H1 (cell line): Measurements from ENCODE around the gene HTR3A. TPM values are rescaled to one million over a fixed set of nuclear protein-coding genes. Genes with fewer than 3 reads are reported as not detected.

Experiments used
- CTCF ChIA-PET: fragments of 300-600 bp; sonication (Branson Sonifier 250); formaldehyde crosslinking; loops from one replicate; lab custom pipeline; 2021; ENCODE audit not compliant: partially characterized antibody; lab: Charles Lee
- POLR2A ChIA-PET: fragments of 300-600 bp; sonication (Branson Sonifier 250); formaldehyde crosslinking; loops from one replicate; lab custom pipeline; 2021; ENCODE audit warnings: inconsistent platforms; ENCODE audit not compliant: partially characterized antibody; lab: Charles Lee
- DNase-seq, 2 experiments: peaks; one replicate each; pipeline versions ENCODE4 v3.0.0 to v3.0.0-alpha.2; 2010 to 2022; ENCODE audit warnings: low spot score in 2 of 2, low read depth in 1 of 2, mixed read lengths in 1 of 2
- FAIRE-seq: peaks from 2 replicates; lab custom pipeline; 2011; peaks lifted over from hg19 to GRCh38; lab: Jason Lieb, UNC
- H2AFZ ChIP-seq: 2 replicates; pipeline ENCODE4 v1.8.1; 2012; ENCODE audit warnings: low read length, inconsistent platforms
- H2AK5ac ChIP-seq: 2 replicates; pipeline ENCODE4 v1.6.1; 2013; ENCODE audit warnings: low read depth, low read length
- H2BK120ac ChIP-seq: replicated peaks from 2 replicates; pipeline ENCODE3; 2013; ENCODE audit warnings: low read depth, low read length, inconsistent platforms
- H2BK12ac ChIP-seq: 2 replicates; pipeline ENCODE4 v1.6.1; 2013; ENCODE audit warnings: low read depth, low read length
- H2BK15ac ChIP-seq: 2 replicates; pipeline ENCODE4 v1.6.1; 2013; ENCODE audit warnings: low read length
- H2BK20ac ChIP-seq: 2 replicates; pipeline ENCODE4 v1.6.1; 2013; ENCODE audit warnings: low read length
- H2BK5ac ChIP-seq: 2 replicates; pipeline ENCODE4 v1.6.1; 2013; ENCODE audit warnings: low read depth, low read length
- H3K14ac ChIP-seq: 2 replicates; pipeline ENCODE4 v1.6.1; 2013; ENCODE audit warnings: inconsistent platforms; ENCODE audit not compliant: insufficient read length
- H3K18ac ChIP-seq: 2 replicates; pipeline ENCODE4 v1.6.1; 2013; ENCODE audit warnings: low read length; ENCODE audit errors: extremely low read depth
- H3K23ac ChIP-seq: 2 replicates; pipeline ENCODE4 v1.6.1; 2013; ENCODE audit warnings: inconsistent platforms; ENCODE audit not compliant: insufficient read length
- H3K23me2 ChIP-seq: 2 replicates; pipeline ENCODE4 v1.6.1; 2013; ENCODE audit warnings: low read depth, low read length
- H3K27ac ChIP-seq: 2 replicates; pipeline ENCODE4 v1.6.1; 2011; ENCODE audit warnings: low read depth, low read length, inconsistent platforms
- H3K27me3 ChIP-seq, 4 experiments: replicated peaks in 1 of 4; 1 replicate in 1 of 4; 2 replicates in 3 of 4; pipeline versions ENCODE4 v1.6.1 to v1.8.1; 2011 to 2013; ENCODE audit warnings: low read length in 3 of 4, mild to moderate bottlenecking in 3 of 4, inconsistent platforms in 2 of 4, mixed read lengths in 2 of 4, moderate library complexity in 1 of 4; ENCODE audit not compliant: control insufficient read depth in 3 of 4, insufficient read depth in 3 of 4; ENCODE audit errors: extremely low read depth in 1 of 4
- H3K36me3 ChIP-seq, 4 experiments: 2 replicates each; pipeline versions ENCODE4 v1.6.1 to v1.8.1; 2011 to 2013; ENCODE audit warnings: mild to moderate bottlenecking in 4 of 4, low read length in 3 of 4, moderate library complexity in 2 of 4, control low read depth in 1 of 4, inconsistent platforms in 1 of 4; ENCODE audit not compliant: insufficient read depth in 4 of 4, control insufficient read depth in 2 of 4
- H3K4ac ChIP-seq: replicated peaks from 2 replicates; pipeline ENCODE3; 2013; ENCODE audit warnings: low read length, low read depth, mixed read lengths, inconsistent platforms; ENCODE audit not compliant: insufficient read length
- H3K4me1 ChIP-seq, 4 experiments: replicated peaks in 1 of 4; 1 replicate in 1 of 4; 2 replicates in 3 of 4; pipeline versions ENCODE4 v1.6.1 to v1.8.1; 2011 to 2013; ENCODE audit warnings: low read length in 3 of 4, inconsistent platforms in 2 of 4, mixed read lengths in 1 of 4; ENCODE audit not compliant: insufficient read depth in 4 of 4, control insufficient read depth in 3 of 4
- H3K4me2 ChIP-seq, 2 experiments: 2 replicates each; pipeline versions ENCODE4 v1.6.1 to v1.8.1; 2011 to 2013; ENCODE audit warnings: low read depth in 2 of 2, low read length in 2 of 2, control low read depth in 1 of 2, inconsistent platforms in 1 of 2, mild to moderate bottlenecking in 1 of 2; ENCODE audit not compliant: insufficient read depth in 1 of 2
- H3K4me3 ChIP-seq, 4 experiments: fragments of 200-600, 300-600 bp in 1 of 4; sonication (generic), shearing (Covaris generic), sonication (Bioruptor Twin) in 1 of 4; 2 replicates each; pipeline versions ENCODE4 v1.5.1 to v1.8.1; 2011 to 2016; ENCODE audit warnings: low read length in 4 of 4, low read depth in 3 of 4, control low read depth in 2 of 4, inconsistent platforms in 2 of 4, mild to moderate bottlenecking in 2 of 4, mixed read lengths in 1 of 4, moderate library complexity in 1 of 4; ENCODE audit not compliant: insufficient read depth in 2 of 4; ENCODE audit errors: extremely low read depth in 1 of 4
- H3K56ac ChIP-seq: replicated peaks from 2 replicates; pipeline ENCODE3; 2013; ENCODE audit warnings: low read depth, mild to moderate bottlenecking, mixed read lengths, low read length, inconsistent platforms; ENCODE audit not compliant: insufficient read length
- H3K79me1 ChIP-seq: 2 replicates; pipeline ENCODE4 v1.6.1; 2013; ENCODE audit warnings: low read depth, low read length, control low read depth
- H3K79me2 ChIP-seq, 2 experiments: 2 replicates each; pipeline versions ENCODE4 v1.6.1 to v1.8.1; 2012 to 2013; ENCODE audit warnings: low read length in 2 of 2, mild to moderate bottlenecking in 2 of 2, inconsistent platforms in 1 of 2; ENCODE audit not compliant: insufficient read depth in 2 of 2, control insufficient read depth in 1 of 2
- H3K9ac ChIP-seq, 4 experiments: replicated peaks in 1 of 4; 1 replicate in 1 of 4; 2 replicates in 3 of 4; pipeline versions ENCODE4 v1.6.1 to v1.8.1; 2011 to 2013; ENCODE audit warnings: low read depth in 3 of 4, low read length in 3 of 4, control low read depth in 2 of 4, mild to moderate bottlenecking in 2 of 4, moderate library complexity in 2 of 4, inconsistent platforms in 1 of 4; ENCODE audit errors: extremely low read depth in 1 of 4
- H3K9me3 ChIP-seq, 2 experiments: 2 replicates each; pipeline versions ENCODE4 v1.6.1 to v1.8.1; 2012 to 2013; ENCODE audit warnings: mild to moderate bottlenecking in 2 of 2, moderate library complexity in 2 of 2, control low read depth in 1 of 2, inconsistent platforms in 1 of 2, low read depth in 1 of 2, low read length in 1 of 2, mixed read lengths in 1 of 2; ENCODE audit not compliant: insufficient read depth in 2 of 2
- H4K20me1 ChIP-seq, 2 experiments: replicated peaks in 1 of 2; 2 replicates each; pipeline versions ENCODE3 to v1.8.1; 2011 to 2013; ENCODE audit warnings: inconsistent platforms in 2 of 2, low read length in 2 of 2, mild to moderate bottlenecking in 1 of 2; ENCODE audit not compliant: insufficient read depth in 2 of 2, control insufficient read depth in 1 of 2
- H4K5ac ChIP-seq: 2 replicates; pipeline ENCODE4 v1.6.1; 2013; ENCODE audit warnings: low read length, low read depth, mixed read lengths, inconsistent platforms; ENCODE audit not compliant: insufficient read length
- H4K8ac ChIP-seq: 2 replicates; pipeline ENCODE4 v1.8.0; 2013; ENCODE audit warnings: mild to moderate bottlenecking, moderate library complexity, low read length, inconsistent platforms; ENCODE audit not compliant: insufficient read depth; ENCODE audit errors: extremely low read depth
- H4K91ac ChIP-seq: replicated peaks from 2 replicates; pipeline ENCODE3; 2013; ENCODE audit warnings: low read length, mixed read lengths, inconsistent platforms; ENCODE audit not compliant: insufficient read length
- CBX5 ChIP-seq: fragments of 300-800, 300-1000 bp; sonication (generic); IDR thresholded peaks from 2 replicates; pipeline ENCODE4 v1.7.1; 2016; ENCODE audit warnings: antibody characterized with exemption, low read length, low read depth
- FOSL1 ChIP-seq: IDR thresholded peaks from 2 replicates; pipeline ENCODE4 v1.6.1; 2011; ENCODE audit warnings: mild to moderate bottlenecking, low read depth, low read length, moderate library complexity; ENCODE audit not compliant: insufficient read depth
- JUN ChIP-seq: IDR thresholded peaks from 2 replicates; pipeline ENCODE4 v1.6.1; 2011; ENCODE audit warnings: low read depth, mild to moderate bottlenecking, improper control_type of control experiment, low read length
- JUND ChIP-seq: IDR thresholded peaks from 2 replicates; pipeline ENCODE4 v1.6.1; 2011; ENCODE audit warnings: mild to moderate bottlenecking, improper control_type of control experiment, low read length
- KDM4A ChIP-seq: IDR thresholded peaks from one replicate; pipeline ENCODE4 v1.7.1; 2012; ENCODE audit warnings: low read depth, mild to moderate bottlenecking, moderate library complexity, low read length, inconsistent platforms; ENCODE audit not compliant: severe bottlenecking
- KDM5A ChIP-seq: fragments of 200-600 bp; IDR thresholded peaks from 2 replicates; pipeline ENCODE4 v1.7.1; 2012; ENCODE audit warnings: mild to moderate bottlenecking, low read length, inconsistent platforms, mixed read lengths
- RAD21 ChIP-seq, 2 experiments: IDR thresholded peaks in 1 of 2; conservative IDR thresholded peaks in 1 of 2; 2 replicates each; pipeline ENCODE4 v1.6.1; 2011; ENCODE audit warnings: low read depth in 2 of 2, low read length in 2 of 2, improper control_type of control experiment in 1 of 2, inconsistent platforms in 1 of 2, mild to moderate bottlenecking in 1 of 2, moderate library complexity in 1 of 2
- RBBP5 ChIP-seq: IDR thresholded peaks from 2 replicates; pipeline ENCODE4 v1.7.1; 2012; ENCODE audit warnings: low read depth, mild to moderate bottlenecking, inconsistent platforms, low read length, moderate library complexity, borderline replicate concordance
- RFX5 ChIP-seq: IDR thresholded peaks from 2 replicates; pipeline ENCODE4 v1.6.1; 2011; ENCODE audit warnings: low read depth, low read length, improper control_type of control experiment, borderline replicate concordance
- RXRA ChIP-seq: IDR thresholded peaks from 2 replicates; pipeline ENCODE4 v1.6.1; 2011; ENCODE audit warnings: low read depth, mild to moderate bottlenecking, low read length, moderate library complexity; ENCODE audit not compliant: insufficient read depth
- SAP30 ChIP-seq: fragments of 300-600 bp; sonication (generic); IDR thresholded peaks from 2 replicates; pipeline ENCODE4 v1.7.1; 2012; ENCODE audit warnings: low read length, moderate library complexity, mild to moderate bottlenecking, inconsistent platforms; ENCODE audit not compliant: insufficient read depth, insufficient replicate concordance
- SIX5 ChIP-seq: IDR thresholded peaks from 2 replicates; pipeline ENCODE4 v1.6.1; 2011; ENCODE audit warnings: mild to moderate bottlenecking, low read depth, low read length
- SP1 ChIP-seq: IDR thresholded peaks from 2 replicates; pipeline ENCODE4 v1.6.1; 2011; ENCODE audit warnings: low read depth, low read length
- SP4 ChIP-seq: IDR thresholded peaks from 2 replicates; pipeline ENCODE4 v1.6.1; 2012; ENCODE audit warnings: low read length, inconsistent platforms
- TEAD4 ChIP-seq: IDR thresholded peaks from 2 replicates; pipeline ENCODE4 v1.6.1; 2012; ENCODE audit warnings: low read depth, low read length, inconsistent platforms, mixed read lengths
- WGBS, 2 experiments: shearing (Covaris generic) in 1 of 2; methylation state at CpG; one replicate each; pipeline versions ENCODE4 v1.1.6 to v1.1.7; 2013 to 2015; ENCODE audit warnings: low lambda C conversion rate in 2 of 2, mixed read lengths in 2 of 2, inconsistent platforms in 1 of 2, low coverage in 1 of 2, missing lambda C conversion rate in 1 of 2; ENCODE audit not compliant: insufficient replicate concordance in 2 of 2, insufficient coverage in 1 of 2, insufficient read length in 1 of 2; ENCODE audit errors: extremely low coverage in 1 of 2, missing lambda C conversion rate in 1 of 2; 5-methylcytosine and 5-hydroxymethylcytosine counted together
- polyA plus RNA-seq, 7 experiments: library from polyadenylated mRNA; depleted of rRNA in 3 of 7; stranded (reverse) in 5 of 7; unstranded in 2 of 7; fragments of >200 nt in 5 of 7; fragments of 200-250 nt in 2 of 7; gene quantifications; 1 replicate in 5 of 7; 2 replicates in 1 of 7; 4 replicates in 1 of 7; pipeline versions ENCODE4 v1.2.1 to v1.2.3, GENCODE V29; 2011 to 2013; ENCODE audit warnings: missing spikeins in 2 of 7, mixed read lengths in 2 of 7
- total RNA-seq: library from RNA; stranded (reverse); fragmentation: NEBNext Ultra II Directional; extraction: Animal tissue kit (Norgen Biotek cat#: 25700); gene quantifications from 2 replicates; pipeline ENCODE4 v1.2.1, GENCODE V29; 2021

Gene HTR3A
- total and polyA plus RNA-seq, 2 of the 8 experiments (the other 6 are each of a cell fraction or from before 2014, with no cell fraction given): 7.5 to 8.9 TPM

- H3K27ac ChIP-seq: no peak overlapping the region
- no peak overlapping the region for H3K14ac ChIP-seq
- H4K8ac ChIP-seq: no peak overlapping the region
- H2BK5ac ChIP-seq: no peak overlapping the region
- ChIA-PET POLR2A (no interaction called here), CTCF (interaction anchor here (1.2 to 1.5 kb wide), 3 partner anchors 9 to 25 kb away, joined by 4 read pairs; no protein-coding TSS in a partner anchor)
- H3K27me3 ChIP-seq: no peaks in the 10 kb centered on the region
- no peak overlapping the region for H2BK12ac ChIP-seq
- H4K20me1 ChIP-seq: no peaks in the 10 kb centered on the region
- no peak overlapping the region for H3K4me3 ChIP-seq
- no peak overlapping the region for H4K91ac ChIP-seq
- no peak for FAIRE-seq
- H3K23ac ChIP-seq: no peak overlapping the region
- no peak overlapping the region for H2BK120ac ChIP-seq
- no peak overlapping the region for H3K4me2 ChIP-seq
- no peak overlapping the region for H3K4ac ChIP-seq
- H2BK15ac ChIP-seq: no peak overlapping the region
- 83% methylated on average over 4 of the region's 4 CpGs; no CpG with 5 or more reads in 1 of the 2 experiments for WGBS, 2 experiments
- no peaks in the 10 kb centered on the region for H3K4me1 ChIP-seq
- no peaks in the 10 kb centered on the region for H3K36me3 ChIP-seq
- H3K56ac ChIP-seq: no peak overlapping the region
- no peaks in the 10 kb centered on the region for H3K9me3 ChIP-seq
- H2BK20ac ChIP-seq: no peak overlapping the region
- no peaks in the 10 kb centered on the region for H3K79me1 ChIP-seq
- no peak overlapping the region for H3K18ac ChIP-seq
- no peaks in the 10 kb centered on the region for H3K79me2 ChIP-seq
- H2AK5ac ChIP-seq: no peak overlapping the region
- H4K5ac ChIP-seq: no peak overlapping the region
- no peak overlapping the region for H3K9ac ChIP-seq
- no peak overlapping the region for H2AFZ ChIP-seq
- no peak for DNase-seq
- no peaks in the 10 kb centered on the region for H3K23me2 ChIP-seq
- TF ChIP-seq KDM4A: no peak
- no peak for TF ChIP-seq RXRA
- TF ChIP-seq RAD21 (IDR thresholded peaks at IDR 0.05 in 1 of 2, conservative IDR thresholded peaks at IDR 0.05 in 1 of 2; ENCODE audit: low read depth in 2 of 2, low read length in 2 of 2): no peak
- no peak for TF ChIP-seq TEAD4
- TF ChIP-seq RFX5: no peak
- no peak for TF ChIP-seq KDM5A
- TF ChIP-seq JUND: no peak
- no peak for TF ChIP-seq SIX5
- no peak for TF ChIP-seq SP4
- no peak for TF ChIP-seq SAP30
- TF ChIP-seq CBX5: no peak
- no peak for TF ChIP-seq FOSL1
- no peak for TF ChIP-seq RBBP5
- TF ChIP-seq JUN: no peak
- no peak for TF ChIP-seq SP1
These were observed 36.0 kb downstream of the HTR3A start for GRCh38 chr11:114010931-114011330.
